Neural cell (in vitro differentiated cells): ENCODE results near the gene ABCA13. TPM values are rescaled to one million over a fixed set of nuclear protein-coding genes. Genes with fewer than 3 reads are reported as not detected.

Source experiments
- H2AFZ ChIP-seq: fragments of 200-600, 300-800 bp; sonication (generic), shearing (Covaris generic); 2 replicates; pipeline ENCODE4 v1.6.0; 2014; ENCODE audit warnings: low read depth, mild to moderate bottlenecking, antibody characterized with exemption, low read length, moderate library complexity
- H3F3A ChIP-seq: fragments of 200-600 bp; shearing (Covaris generic); 2 replicates; pipeline ENCODE4 v1.6.1; 2016; ENCODE audit warnings: mild to moderate bottlenecking, moderate library complexity, mixed read lengths, antibody characterized with exemption, low read length; ENCODE audit not compliant: insufficient read depth, poor library complexity, severe bottlenecking
- H3K27ac ChIP-seq: fragments of 200-600, 300-800 bp; sonication (generic), shearing (Covaris generic); 2 replicates; pipeline ENCODE4 v1.5.1; 2014; ENCODE audit warnings: mild to moderate bottlenecking, low read length, moderate library complexity
- H3K27me3 ChIP-seq: fragments of 300-800, 200-600 bp; sonication (generic), shearing (Covaris generic); 2 replicates; pipeline ENCODE4 v1.6.0; 2014; ENCODE audit warnings: mild to moderate bottlenecking, low read depth, low read length, moderate library complexity; ENCODE audit not compliant: insufficient read depth
- H3K36me3 ChIP-seq: fragments of 300-800, 200-600 bp; sonication (generic), shearing (Covaris generic); 2 replicates; pipeline ENCODE4 v1.5.1; 2014; ENCODE audit warnings: mild to moderate bottlenecking, antibody characterized with exemption, low read length, moderate library complexity; ENCODE audit not compliant: insufficient read depth
- H3K4me2 ChIP-seq: fragments of 300-800, 200-600 bp; sonication (generic), shearing (Covaris generic); 2 replicates; pipeline ENCODE4 v1.6.0; 2014; ENCODE audit warnings: mild to moderate bottlenecking, low read length
- H3K4me3 ChIP-seq: fragments of 300-800, 200-600 bp; sonication (generic), shearing (Covaris generic); 2 replicates; pipeline ENCODE4 v1.5.1; 2014; ENCODE audit warnings: mild to moderate bottlenecking, low read length, moderate library complexity
- H3K79me2 ChIP-seq: fragments of 200-600 bp; shearing (Covaris generic); replicated peaks from 2 replicates; pipeline ENCODE4 v1.6.0; 2014; ENCODE audit warnings: mild to moderate bottlenecking, low read length, moderate library complexity; ENCODE audit not compliant: insufficient read depth
- H3K9ac ChIP-seq: fragments of 300-800, 200-600 bp; sonication (generic), shearing (Covaris generic); 2 replicates; pipeline ENCODE4 v1.6.1; 2016; ENCODE audit warnings: mild to moderate bottlenecking, low read length, mixed read lengths
- H3K9me2 ChIP-seq: fragments of 200-600 bp; shearing (Covaris generic); 2 replicates; pipeline ENCODE4 v1.6.1; 2016; ENCODE audit warnings: mild to moderate bottlenecking, low read length, mixed read lengths; ENCODE audit not compliant: insufficient read depth
- H3K9me3 ChIP-seq: fragments of 200-600, 300-800 bp; sonication (generic), shearing (Covaris generic); 2 replicates; pipeline ENCODE4 v1.6.1; 2016; ENCODE audit warnings: mild to moderate bottlenecking, mixed run types, low read length, moderate library complexity, mixed read lengths
- H4K20me1 ChIP-seq: fragments of 200-600 bp; shearing (Covaris generic); 2 replicates; pipeline ENCODE4 v1.6.1; 2016; ENCODE audit warnings: mild to moderate bottlenecking, mixed run types; ENCODE audit not compliant: insufficient read depth
- EP300 ChIP-seq: fragments of 450-650 bp; conservative IDR thresholded peaks from 2 replicates; pipeline ENCODE4 v1.6.1; 2014; ENCODE audit warnings: antibody characterized with exemption, mild to moderate bottlenecking, moderate library complexity; ENCODE audit not compliant: poor library complexity, severe bottlenecking
- EZH2 ChIP-seq: fragments of 200-600, 300-800 bp; shearing (Covaris generic), sonication (generic); IDR thresholded peaks from 2 replicates; pipeline ENCODE4 v1.6.1; 2014; ENCODE audit warnings: antibody characterized with exemption, low read length, borderline replicate concordance, mild to moderate bottlenecking; ENCODE audit not compliant: insufficient read depth, poor library complexity, severe bottlenecking
- MXI1 ChIP-seq: fragments of 450-650 bp; conservative IDR thresholded peaks from 2 replicates; pipeline ENCODE4 v1.6.1; 2014; ENCODE audit warnings: antibody characterized with exemption, mild to moderate bottlenecking; ENCODE audit not compliant: poor library complexity, severe bottlenecking
- POLR2AphosphoS5 ChIP-seq: IDR thresholded peaks from 2 replicates; pipeline ENCODE4 v1.6.1; 2012
- RAD21 ChIP-seq: fragments of 450-650 bp; conservative IDR thresholded peaks from 2 replicates; pipeline ENCODE4 v1.6.1; 2014; ENCODE audit warnings: antibody characterized with exemption, mild to moderate bottlenecking, moderate library complexity
- SMC3 ChIP-seq: fragments of 450-650 bp; conservative IDR thresholded peaks from 2 replicates; pipeline ENCODE4 v1.6.1; 2014; ENCODE audit warnings: antibody characterized with exemption, mild to moderate bottlenecking, moderate library complexity; ENCODE audit not compliant: poor library complexity
- TAF1 ChIP-seq: IDR thresholded peaks from 2 replicates; pipeline ENCODE4 v1.6.1; 2012; ENCODE audit warnings: low read depth
- polyA plus RNA-seq: library from polyadenylated mRNA; depleted of rRNA; stranded (reverse); fragments of >200 nt; gene quantifications from 2 replicates; pipeline ENCODE4 v1.2.3, GENCODE V29; 2014
- TF ChIP-seq, protein P1 (sequence below): IDR thresholded peaks from 2 replicates; pipeline ENCODE4 v1.6.1; 2012; ENCODE audit warnings: borderline replicate concordance
- TF ChIP-seq, protein P2 (sequence below): fragments of 450-650 bp; IDR thresholded peaks from 2 replicates; pipeline ENCODE4 v1.5.1; 2014; ENCODE audit warnings: antibody characterized with exemption, mild to moderate bottlenecking, moderate library complexity; ENCODE audit not compliant: poor library complexity, severe bottlenecking

The ABCA13 gene
- polyA plus RNA-seq, 1 donor from 2014 or later: 0.20 TPM

DNA sequence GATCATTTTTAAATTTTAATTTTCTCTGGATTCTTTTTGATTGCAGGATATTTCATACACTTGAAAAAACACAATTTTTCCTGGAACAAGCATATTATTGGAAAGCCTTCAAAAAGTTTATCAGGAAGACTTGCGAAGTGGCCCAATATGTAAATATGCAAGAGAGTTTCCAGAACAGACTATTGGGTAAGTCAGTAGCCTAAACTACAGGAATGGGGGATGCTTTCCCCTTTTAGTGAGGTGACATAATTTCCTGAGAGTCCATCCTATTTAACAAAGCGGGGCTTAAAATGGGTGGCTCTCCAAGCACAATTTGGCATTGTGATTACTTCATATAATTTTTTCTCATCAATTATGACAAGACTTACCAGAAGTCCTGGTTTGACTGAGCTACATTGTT lies 77.9 kb downstream of the ABCA13 start:
- Histone ChIP-seq H3K4me3 (no peak overlapping the region), H3K27ac (no peak overlapping the region), H3K4me2 (no peak overlapping the region), H3F3A (no peaks in the 10 kb centered on the region), H3K9me2 (no peaks in the 10 kb centered on the region), H3K27me3 (no peaks in the 10 kb centered on the region), H4K20me1 (no peaks in the 10 kb centered on the region), H2AFZ (no peak overlapping the region), H3K9ac (no peak overlapping the region), H3K79me2 (no peaks in the 10 kb centered on the region), H3K36me3 (no peaks in the 10 kb centered on the region), H3K9me3 (no peaks in the 10 kb centered on the region)
- TF ChIP-seq TAF1 (no peak), EP300 (no peak), POLR2AphosphoS5 (no peak)

DNA sequence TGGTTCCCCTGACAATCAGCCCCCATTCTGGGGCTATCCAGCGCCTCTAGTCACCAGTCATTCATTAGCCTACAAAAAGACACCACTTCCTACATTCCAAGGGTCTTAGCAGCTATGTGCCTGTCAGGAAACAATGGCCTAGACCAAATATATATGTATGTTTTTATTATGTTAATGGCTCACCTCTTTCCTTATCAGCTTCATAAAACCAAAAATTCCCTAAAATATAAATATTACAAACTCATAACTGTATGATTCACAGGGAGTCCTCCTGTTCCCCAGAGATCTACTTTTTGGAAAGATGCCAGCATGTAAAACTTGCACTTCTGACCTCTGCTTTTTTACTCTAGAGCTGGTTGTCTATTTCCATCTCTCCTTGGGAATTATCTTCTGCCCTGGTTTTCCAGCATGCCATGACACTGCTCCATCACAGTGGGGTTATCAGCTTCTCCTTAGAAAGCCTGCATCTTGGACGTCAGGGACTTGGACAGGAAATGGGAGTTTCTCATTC lies 79.2 kb downstream of the ABCA13 start:
- no peaks in the 10 kb centered on the region for H3K9me3 ChIP-seq
- H3K36me3 ChIP-seq: no peaks in the 10 kb centered on the region
- H3K27me3 ChIP-seq: no peaks in the 10 kb centered on the region
- H3K79me2 ChIP-seq: no peaks in the 10 kb centered on the region
- H3K9me2 ChIP-seq: no peaks in the 10 kb centered on the region
- TF ChIP-seq SMC3: no peak
- TF ChIP-seq, protein P1, sequence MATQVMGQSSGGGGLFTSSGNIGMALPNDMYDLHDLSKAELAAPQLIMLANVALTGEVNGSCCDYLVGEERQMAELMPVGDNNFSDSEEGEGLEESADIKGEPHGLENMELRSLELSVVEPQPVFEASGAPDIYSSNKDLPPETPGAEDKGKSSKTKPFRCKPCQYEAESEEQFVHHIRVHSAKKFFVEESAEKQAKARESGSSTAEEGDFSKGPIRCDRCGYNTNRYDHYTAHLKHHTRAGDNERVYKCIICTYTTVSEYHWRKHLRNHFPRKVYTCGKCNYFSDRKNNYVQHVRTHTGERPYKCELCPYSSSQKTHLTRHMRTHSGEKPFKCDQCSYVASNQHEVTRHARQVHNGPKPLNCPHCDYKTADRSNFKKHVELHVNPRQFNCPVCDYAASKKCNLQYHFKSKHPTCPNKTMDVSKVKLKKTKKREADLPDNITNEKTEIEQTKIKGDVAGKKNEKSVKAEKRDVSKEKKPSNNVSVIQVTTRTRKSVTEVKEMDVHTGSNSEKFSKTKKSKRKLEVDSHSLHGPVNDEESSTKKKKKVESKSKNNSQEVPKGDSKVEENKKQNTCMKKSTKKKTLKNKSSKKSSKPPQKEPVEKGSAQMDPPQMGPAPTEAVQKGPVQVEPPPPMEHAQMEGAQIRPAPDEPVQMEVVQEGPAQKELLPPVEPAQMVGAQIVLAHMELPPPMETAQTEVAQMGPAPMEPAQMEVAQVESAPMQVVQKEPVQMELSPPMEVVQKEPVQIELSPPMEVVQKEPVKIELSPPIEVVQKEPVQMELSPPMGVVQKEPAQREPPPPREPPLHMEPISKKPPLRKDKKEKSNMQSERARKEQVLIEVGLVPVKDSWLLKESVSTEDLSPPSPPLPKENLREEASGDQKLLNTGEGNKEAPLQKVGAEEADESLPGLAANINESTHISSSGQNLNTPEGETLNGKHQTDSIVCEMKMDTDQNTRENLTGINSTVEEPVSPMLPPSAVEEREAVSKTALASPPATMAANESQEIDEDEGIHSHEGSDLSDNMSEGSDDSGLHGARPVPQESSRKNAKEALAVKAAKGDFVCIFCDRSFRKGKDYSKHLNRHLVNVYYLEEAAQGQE: no peak
- no peak for TF ChIP-seq TAF1
- no peak for TF ChIP-seq MXI1
- no peak for TF ChIP-seq EZH2
- TF ChIP-seq, protein P2, sequence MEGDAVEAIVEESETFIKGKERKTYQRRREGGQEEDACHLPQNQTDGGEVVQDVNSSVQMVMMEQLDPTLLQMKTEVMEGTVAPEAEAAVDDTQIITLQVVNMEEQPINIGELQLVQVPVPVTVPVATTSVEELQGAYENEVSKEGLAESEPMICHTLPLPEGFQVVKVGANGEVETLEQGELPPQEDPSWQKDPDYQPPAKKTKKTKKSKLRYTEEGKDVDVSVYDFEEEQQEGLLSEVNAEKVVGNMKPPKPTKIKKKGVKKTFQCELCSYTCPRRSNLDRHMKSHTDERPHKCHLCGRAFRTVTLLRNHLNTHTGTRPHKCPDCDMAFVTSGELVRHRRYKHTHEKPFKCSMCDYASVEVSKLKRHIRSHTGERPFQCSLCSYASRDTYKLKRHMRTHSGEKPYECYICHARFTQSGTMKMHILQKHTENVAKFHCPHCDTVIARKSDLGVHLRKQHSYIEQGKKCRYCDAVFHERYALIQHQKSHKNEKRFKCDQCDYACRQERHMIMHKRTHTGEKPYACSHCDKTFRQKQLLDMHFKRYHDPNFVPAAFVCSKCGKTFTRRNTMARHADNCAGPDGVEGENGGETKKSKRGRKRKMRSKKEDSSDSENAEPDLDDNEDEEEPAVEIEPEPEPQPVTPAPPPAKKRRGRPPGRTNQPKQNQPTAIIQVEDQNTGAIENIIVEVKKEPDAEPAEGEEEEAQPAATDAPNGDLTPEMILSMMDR: no peak
- TF ChIP-seq POLR2AphosphoS5: no peak
- TF ChIP-seq RAD21: no peak
- no peak for TF ChIP-seq EP300
- H3F3A ChIP-seq: no peaks in the 10 kb centered on the region
- no peak overlapping the region for H3K4me3 ChIP-seq
- no peak overlapping the region for H3K9ac ChIP-seq
- H4K20me1 ChIP-seq: no peaks in the 10 kb centered on the region
- H2AFZ ChIP-seq: no peak overlapping the region
- H3K4me2 ChIP-seq: no peak overlapping the region
- no peak overlapping the region for H3K27ac ChIP-seq

DNA sequence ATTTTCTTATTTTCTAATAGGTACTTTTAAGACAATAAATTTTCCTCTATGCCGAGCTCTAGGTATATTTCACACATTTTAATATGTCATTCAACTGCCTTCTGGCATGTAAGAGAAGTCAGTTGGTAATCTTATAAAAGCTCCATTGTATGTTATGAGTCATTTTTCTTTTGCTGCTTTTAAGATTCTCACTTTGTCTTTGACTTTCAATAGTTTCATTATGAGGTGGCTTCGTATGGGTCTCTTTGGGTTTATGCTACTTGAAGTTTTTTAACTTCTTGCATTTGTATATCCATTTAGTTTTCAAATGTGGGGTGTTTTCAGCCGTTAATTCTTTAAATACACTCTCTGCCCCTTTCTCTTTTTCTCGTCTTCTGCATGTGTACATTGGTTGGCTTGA lies 80.5 kb downstream of the ABCA13 start:
- no peaks in the 10 kb centered on the region for H3K36me3 ChIP-seq
- no peak overlapping the region for H2AFZ ChIP-seq
- TF ChIP-seq EZH2 (no peak), SMC3 (no peak), MXI1 (no peak), EP300 (no peak), POLR2AphosphoS5 (no peak), RAD21 (no peak), TAF1 (no peak)
- TF ChIP-seq, protein P2: no peak
- TF ChIP-seq, protein P1: no peak
- H3K79me2 ChIP-seq: no peaks in the 10 kb centered on the region
- no peak overlapping the region for H3K9ac ChIP-seq
- H3K27me3 ChIP-seq: no peaks in the 10 kb centered on the region
- no peak overlapping the region for H3K4me2 ChIP-seq
- H3K9me3 ChIP-seq: no peaks in the 10 kb centered on the region
- H4K20me1 ChIP-seq: no peaks in the 10 kb centered on the region
- H3K9me2 ChIP-seq: no peaks in the 10 kb centered on the region
- no peak overlapping the region for H3K27ac ChIP-seq
- no peaks in the 10 kb centered on the region for H3F3A ChIP-seq
- H3K4me3 ChIP-seq: no peak overlapping the region
